H9 (cell line): ENCODE results near the gene TCF7L2. TPM values are rescaled to one million over a fixed set of nuclear protein-coding genes. Genes with fewer than 3 reads are reported as not detected.
A peak's percentile ranks its signal among the peaks of the same experiment; 100 is the strongest.

Experiments
- DNase-seq: peaks from one replicate; pipeline ENCODE4 v3.0.0-alpha.2; 2017
- H2AFZ ChIP-seq: one replicate; pipeline ENCODE4 v1.6.1; 2013; ENCODE audit warnings: mild to moderate bottlenecking, low read length, control low read depth, moderate library complexity
- H2AK5ac ChIP-seq: 2 replicates; pipeline ENCODE4 v1.6.1; 2013; ENCODE audit warnings: low read length, control low read depth, mixed read lengths; ENCODE audit not compliant: insufficient read length
- H2BK120ac ChIP-seq: one replicate; pipeline ENCODE4 v1.6.1; 2013; ENCODE audit warnings: low read depth, mild to moderate bottlenecking, low read length, control low read depth, inconsistent platforms; ENCODE audit not compliant: poor library complexity, severe bottlenecking
- H2BK12ac ChIP-seq: 2 replicates; pipeline ENCODE4 v1.6.1; 2013; ENCODE audit warnings: low read length, control low read depth, mixed read lengths, low read depth; ENCODE audit not compliant: insufficient read length
- H2BK15ac ChIP-seq: 2 replicates; pipeline ENCODE4 v1.6.1; 2013; ENCODE audit warnings: low read depth, low read length, control low read depth
- H2BK20ac ChIP-seq: one replicate; pipeline ENCODE4 v1.6.1; 2013; ENCODE audit warnings: low read depth, mild to moderate bottlenecking, low read length, control low read depth, inconsistent platforms; ENCODE audit not compliant: poor library complexity, severe bottlenecking
- H2BK5ac ChIP-seq: 2 replicates; pipeline ENCODE4 v1.6.1; 2013; ENCODE audit warnings: low read length, control low read depth, mixed read lengths; ENCODE audit not compliant: insufficient read length
- H3K14ac ChIP-seq: 2 replicates; pipeline ENCODE4 v1.6.1; 2013; ENCODE audit warnings: low read length, control low read depth; ENCODE audit not compliant: insufficient read depth
- H3K18ac ChIP-seq: 2 replicates; pipeline ENCODE4 v1.6.1; 2013; ENCODE audit warnings: low read depth, mild to moderate bottlenecking, mixed read lengths, low read length, control low read depth; ENCODE audit not compliant: insufficient read length
- H3K23ac ChIP-seq: 2 replicates; pipeline ENCODE4 v1.6.1; 2013; ENCODE audit warnings: low read length, control low read depth, mixed read lengths, low read depth; ENCODE audit not compliant: insufficient read length
- H3K23me2 ChIP-seq: 2 replicates; pipeline ENCODE4 v1.6.1; 2013; ENCODE audit warnings: low read depth, mild to moderate bottlenecking, mixed read lengths, low read length, control low read depth; ENCODE audit not compliant: insufficient read length, poor library complexity, severe bottlenecking
- H3K27ac ChIP-seq: 2 replicates; pipeline ENCODE4 v1.5.1; 2013; ENCODE audit warnings: low read length, control low read depth, mixed read lengths, low read depth; ENCODE audit not compliant: insufficient read length
- H3K27me3 ChIP-seq: 2 replicates; pipeline ENCODE4 v1.6.1; 2013; ENCODE audit warnings: low read length, control low read depth, inconsistent platforms; ENCODE audit not compliant: insufficient read depth
- H3K4ac ChIP-seq: 2 replicates; pipeline ENCODE4 v1.6.1; 2013; ENCODE audit warnings: low read depth, mild to moderate bottlenecking, control low read depth, inconsistent platforms, low read length, moderate library complexity
- H3K4me1 ChIP-seq: 2 replicates; pipeline ENCODE4 v1.6.1; 2013; ENCODE audit warnings: low read length, control low read depth, inconsistent platforms; ENCODE audit not compliant: insufficient read depth
- H3K4me2 ChIP-seq: 2 replicates; pipeline ENCODE4 v1.6.1; 2013; ENCODE audit warnings: low read length, control low read depth, mixed read lengths; ENCODE audit not compliant: insufficient read length, insufficient read depth
- H3K56ac ChIP-seq: 2 replicates; pipeline ENCODE4 v1.6.1; 2013; ENCODE audit warnings: low read depth, mild to moderate bottlenecking, mixed read lengths, low read length, control low read depth; ENCODE audit not compliant: insufficient read length
- H3K79me1 ChIP-seq: 2 replicates; pipeline ENCODE4 v1.6.1; 2013; ENCODE audit warnings: low read depth, mild to moderate bottlenecking, moderate library complexity, low read length, control low read depth, inconsistent platforms; ENCODE audit not compliant: insufficient read depth, poor library complexity, severe bottlenecking
- H3K79me2 ChIP-seq: 2 replicates; pipeline ENCODE4 v1.6.1; 2013; ENCODE audit warnings: low read length, control low read depth, inconsistent platforms; ENCODE audit not compliant: insufficient read depth
- H3K9ac ChIP-seq: 2 replicates; pipeline ENCODE4 v1.6.1; 2013; ENCODE audit warnings: low read length, control low read depth, mixed read lengths; ENCODE audit not compliant: insufficient read length; ENCODE audit errors: extremely low read depth
- H3K9me3 ChIP-seq: one replicate; pipeline ENCODE4 v1.6.1; 2013; ENCODE audit warnings: low read depth, low read length, inconsistent platforms; ENCODE audit not compliant: control insufficient read depth
- H3T11ph ChIP-seq: one replicate; pipeline ENCODE4 v1.6.1; 2013; ENCODE audit warnings: mild to moderate bottlenecking, low read length, control low read depth, inconsistent platforms
- H4K20me1 ChIP-seq: one replicate; pipeline ENCODE4 v1.6.1; 2013; ENCODE audit not compliant: control insufficient read depth, insufficient read length, insufficient read depth
- H4K5ac ChIP-seq: 2 replicates; pipeline ENCODE4 v1.6.1; 2013; ENCODE audit warnings: low read depth, mild to moderate bottlenecking, mixed read lengths, low read length, control low read depth; ENCODE audit not compliant: insufficient read length
- H4K8ac ChIP-seq: replicated peaks from 2 replicates; pipeline ENCODE4 v1.6.1; 2013; ENCODE audit warnings: low read length, control low read depth, mixed read lengths, low read depth; ENCODE audit not compliant: insufficient read length
- H4K91ac ChIP-seq: 2 replicates; pipeline ENCODE4 v1.6.1; 2013; ENCODE audit warnings: low read depth, mild to moderate bottlenecking, moderate library complexity, mixed read lengths, low read length, control low read depth; ENCODE audit not compliant: insufficient read length
- H3K27ac Mint-ChIP-seq, 3 experiments: 2 replicates in 2 of 3; 3 replicates in 1 of 3; pipeline ENCODE4 v1.8.0; 2020 to 2021; ENCODE audit warnings: mixed read lengths in 3 of 3, mild to moderate bottlenecking in 1 of 3, moderate library complexity in 1 of 3
- H3K27me3 Mint-ChIP-seq: 2 replicates; pipeline ENCODE4 v1.8.0; 2021; ENCODE audit warnings: low read depth, mild to moderate bottlenecking, moderate library complexity, mixed read lengths
- H3K36me3 Mint-ChIP-seq, 3 experiments: 2 replicates in 2 of 3; 3 replicates in 1 of 3; pipeline ENCODE4 v1.8.0; 2020 to 2021; ENCODE audit warnings: low read depth in 3 of 3, mixed read lengths in 3 of 3; ENCODE audit not compliant: insufficient read depth in 1 of 3
- H3K4me1 Mint-ChIP-seq, 2 experiments: 2 replicates each; pipeline ENCODE4 v1.8.0; 2020; ENCODE audit warnings: mixed read lengths in 2 of 2
- H3K4me3 Mint-ChIP-seq, 2 experiments: 2 replicates in 1 of 2; 3 replicates in 1 of 2; pipeline ENCODE4 v1.8.0; 2020 to 2021; ENCODE audit warnings: mild to moderate bottlenecking in 2 of 2, mixed read lengths in 2 of 2, moderate library complexity in 1 of 2
- H3K9me3 Mint-ChIP-seq, 2 experiments: 2 replicates in 1 of 2; 3 replicates in 1 of 2; pipeline ENCODE4 v1.8.0; 2020; ENCODE audit warnings: mild to moderate bottlenecking in 2 of 2, mixed read lengths in 2 of 2, moderate library complexity in 1 of 2
- CTCF ChIP-seq: fragments of 200-600 bp; sonication (generic); conservative IDR thresholded peaks from 3 replicates; pipeline ENCODE4 v1.8.0; 2021; ENCODE audit warnings: antibody characterized with exemption, mild to moderate bottlenecking
- WGBS: extraction: QIAGEN DNeasy Blood & Tissue Kit; methylation state at CpG from one replicate; pipeline ENCODE4 v1.1.7; 2013; ENCODE audit warnings: missing lambda C conversion rate, low lambda C conversion rate, mixed read lengths; ENCODE audit not compliant: insufficient read length; ENCODE audit errors: extremely low coverage; 5-methylcytosine and 5-hydroxymethylcytosine counted together
- total RNA-seq: library from RNA; stranded (reverse); gene quantifications from 2 replicates; pipeline ENCODE4 v1.2.1, GENCODE V29; 2021

Gene TCF7L2
- total RNA-seq, 1 experiment from 2014 or later, result 71.1 TPM

GRCh38 chr10:113025487-113025886 lies 75.4 kb downstream of the TCF7L2 start:
- no peak overlapping the region for H2BK15ac ChIP-seq
- no peaks in the 10 kb centered on the region for H4K20me1 ChIP-seq
- DNase-seq, result no peak
- no peak overlapping the region for H3K9ac ChIP-seq
- H3K4me2 ChIP-seq, result no peak overlapping the region
- no peak overlapping the region for H3K18ac ChIP-seq
- no peaks in the 10 kb centered on the region for H3K9me3 ChIP-seq
- peaks cover 16% of the 10 kb centered on the region; the same call in 1 of the 2 replicates for H3K4me1 ChIP-seq
- no peaks in the 10 kb centered on the region for H3K23me2 ChIP-seq
- no CpG with 5 or more reads among the region's 6 CpGs for WGBS
- no peak overlapping the region for H2BK12ac ChIP-seq
- no peak overlapping the region for H4K91ac ChIP-seq
- no peak overlapping the region for H3K23ac ChIP-seq
- H2BK120ac ChIP-seq, result no peak overlapping the region
- TF ChIP-seq CTCF, result no peak
- H3K79me2 ChIP-seq, result peaks cover 57% of the 10 kb centered on the region; the same call in 1 of the 2 replicates
- no peak overlapping the region for H3K14ac ChIP-seq
- H3K27ac ChIP-seq, result no peak overlapping the region
- H3K56ac ChIP-seq, result no peak overlapping the region
- no peak overlapping the region for H3T11ph ChIP-seq
- H2AK5ac ChIP-seq, result no peak overlapping the region
- H3K27me3 Mint-ChIP-seq, result no peaks in the 10 kb centered on the region
- H4K8ac ChIP-seq, result no peak overlapping the region
- no peaks in the 10 kb centered on the region for H3K9me3 Mint-ChIP-seq
- no peak overlapping the region for H4K5ac ChIP-seq
- H3K36me3 Mint-ChIP-seq, result peaks cover 2 to 41% (median 31%) of the 10 kb centered on the region in 3 experiments; a peak in 5 of 7 replicates
- no peak overlapping the region for H3K4me3 Mint-ChIP-seq
- H2BK20ac ChIP-seq, result no peak overlapping the region
- peaks cover 55 to 66% of the 10 kb centered on the region in 2 experiments for H3K4me1 Mint-ChIP-seq
- H2AFZ ChIP-seq, result no peak overlapping the region
- peaks cover 13% of the 10 kb centered on the region for H3K79me1 ChIP-seq
- peak overlapping the region in 1 of 3 experiments; percentile 70; a peak in 1 of 7 replicates for H3K27ac Mint-ChIP-seq
- H3K27me3 ChIP-seq, result no peaks in the 10 kb centered on the region
- H2BK5ac ChIP-seq, result no peak overlapping the region
- no peak overlapping the region for H3K4ac ChIP-seq
